SK-N-SH (cell line): Measurements from ENCODE around the gene POT1. TPM values are rescaled to one million over a fixed set of nuclear protein-coding genes. Genes with fewer than 3 reads are reported as not detected.

Experiments used
- CTCF ChIA-PET: fragments of 300-600, 350-600 bp; formaldehyde crosslinking; extraction: SDS; loops from one replicate; lab custom pipeline; 2021; lab: Yijun Ruan, JAX
- POLR2A ChIA-PET: fragments of 350-600 bp; sonication (Branson Sonifier 250); formaldehyde crosslinking; extraction: SDS; loops from one replicate; lab custom pipeline; 2020; ENCODE audit warnings: antibody characterized with exemption, inconsistent platforms; lab: Yijun Ruan, JAX
- DNase-seq: peaks from one replicate; pipeline ENCODE4 v3.0.0; 2012
- H2AFZ ChIP-seq: fragments of 200-600 bp; sonication (generic); 2 replicates; pipeline ENCODE4 v1.8.1; 2016; ENCODE audit warnings: antibody characterized with exemption, mild to moderate bottlenecking, low read depth
- H3F3A ChIP-seq: fragments of 200-600 bp; sonication (generic); replicated peaks from 2 replicates; pipeline ENCODE3; 2016; ENCODE audit warnings: antibody characterized with exemption, mild to moderate bottlenecking; ENCODE audit not compliant: insufficient read depth
- H3K27ac ChIP-seq, 2 experiments: fragments of 200-500 bp in 1 of 2; fragments of 200-600 bp in 1 of 2; sonication (Bioruptor generic) in 1 of 2; sonication (generic), shearing (Covaris generic) in 1 of 2; 2 replicates each; pipeline versions ENCODE4 v1.5.1 to v1.6.1; 2014 to 2016; ENCODE audit warnings: low read depth in 2 of 2, inconsistent platforms in 1 of 2, low read length in 1 of 2, mild to moderate bottlenecking in 1 of 2, mixed read lengths in 1 of 2
- H3K27me3 ChIP-seq: fragments of 200-600 bp; sonication (generic), shearing (Covaris generic); 2 replicates; pipeline ENCODE4 v1.6.1; 2016; ENCODE audit warnings: mixed run types; ENCODE audit not compliant: insufficient read depth
- H3K36me3 ChIP-seq, 2 experiments: fragments of 200-500 bp in 1 of 2; fragments of 200-600 bp in 1 of 2; sonication (Bioruptor generic) in 1 of 2; sonication (generic) in 1 of 2; replicated peaks in 1 of 2; 2 replicates each; pipeline versions ENCODE3 to v1.5.1; 2014 to 2016; ENCODE audit warnings: low read length in 1 of 2, mild to moderate bottlenecking in 1 of 2; ENCODE audit not compliant: insufficient read depth in 2 of 2, control insufficient read depth in 1 of 2
- H3K4me1 ChIP-seq, 2 experiments: fragments of 200-500 bp in 1 of 2; fragments of 200-600 bp in 1 of 2; sonication (Bioruptor generic) in 1 of 2; sonication (generic), shearing (Covaris generic) in 1 of 2; 2 replicates each; pipeline versions ENCODE4 v1.5.1 to v1.6.1; 2014 to 2016; ENCODE audit warnings: low read depth in 1 of 2, low read length in 1 of 2, mixed run types in 1 of 2; ENCODE audit not compliant: insufficient read depth in 2 of 2, control insufficient read depth in 1 of 2
- H3K4me2 ChIP-seq: fragments of 200-600 bp; sonication (generic), shearing (Covaris generic); 2 replicates; pipeline ENCODE4 v1.6.1; 2017; ENCODE audit warnings: mixed run types
- H3K4me3 ChIP-seq, 2 experiments: fragments of 200-500 bp in 1 of 2; fragments of 200-600 bp in 1 of 2; sonication (Bioruptor generic) in 1 of 2; sonication (generic), shearing (Covaris generic) in 1 of 2; 2 replicates each; pipeline versions ENCODE4 v1.5.1 to v1.8.1; 2014 to 2016; ENCODE audit warnings: low read depth in 2 of 2, inconsistent platforms in 1 of 2, low read length in 1 of 2, mild to moderate bottlenecking in 1 of 2, mixed read lengths in 1 of 2, moderate library complexity in 1 of 2
- H3K79me2 ChIP-seq: fragments of 200-600 bp; sonication (generic); 2 replicates; pipeline ENCODE4 v1.8.1; 2017; ENCODE audit warnings: mild to moderate bottlenecking; ENCODE audit not compliant: insufficient read depth
- H3K9ac ChIP-seq: fragments of 200-600 bp; sonication (generic); 2 replicates; pipeline ENCODE4 v1.6.1; 2017; ENCODE audit warnings: mixed run types
- H3K9me2 ChIP-seq: fragments of 200-600 bp; sonication (generic); 2 replicates; pipeline ENCODE4 v1.6.1; 2017; ENCODE audit warnings: mixed run types
- H3K9me3 ChIP-seq: fragments of 200-600 bp; sonication (generic); 2 replicates; pipeline ENCODE4 v1.6.1; 2017; ENCODE audit warnings: mixed run types, mild to moderate bottlenecking, moderate library complexity
- H4K20me1 ChIP-seq: fragments of 200-600 bp; sonication (generic); 2 replicates; pipeline ENCODE4 v1.6.1; 2017; ENCODE audit warnings: mild to moderate bottlenecking, mixed run types; ENCODE audit not compliant: insufficient read depth
- CHD2 ChIP-seq: fragments of 150-350 bp; IDR thresholded peaks from 2 replicates; pipeline ENCODE4 v1.6.1; 2018; ENCODE audit warnings: low read length; ENCODE audit not compliant: partially characterized antibody
- ELF1 ChIP-seq: IDR thresholded peaks from 2 replicates; pipeline ENCODE4 v1.4.0; 2012
- EP300 ChIP-seq, 2 experiments: IDR thresholded peaks; 2 replicates each; pipeline versions ENCODE4 v1.4.0 to v1.6.1; 2012; ENCODE audit warnings: borderline replicate concordance in 1 of 2, low read depth in 1 of 2, low read length in 1 of 2
- FOSL2 ChIP-seq: IDR thresholded peaks from 2 replicates; pipeline ENCODE4 v1.4.0; 2012; ENCODE audit warnings: low read depth, mild to moderate bottlenecking, moderate library complexity, borderline replicate concordance
- FOXJ3 ChIP-seq: sonication (generic); formaldehyde crosslinking; IDR thresholded peaks from 2 replicates; pipeline ENCODE4 v1.5.1; 2020; ENCODE audit warnings: mild to moderate bottlenecking, missing genetic modification reagents
- GATA2 ChIP-seq: sonication (generic); formaldehyde crosslinking; IDR thresholded peaks from 2 replicates; pipeline ENCODE4 v1.5.0; 2020; ENCODE audit warnings: mild to moderate bottlenecking, missing genetic modification reagents
- JUND ChIP-seq: IDR thresholded peaks from 2 replicates; pipeline ENCODE4 v1.4.0; 2012
- MAX ChIP-seq: IDR thresholded peaks from 2 replicates; pipeline ENCODE4 v1.4.0; 2012; ENCODE audit warnings: low read depth
- MEF2A ChIP-seq: IDR thresholded peaks from 2 replicates; pipeline ENCODE4 v1.4.0; 2012; ENCODE audit warnings: low read depth, borderline replicate concordance
- MXI1 ChIP-seq: IDR thresholded peaks from 2 replicates; pipeline ENCODE4 v1.6.1; 2012; ENCODE audit warnings: mild to moderate bottlenecking, low read depth, low read length, improper control_type of control experiment
- PBX3 ChIP-seq: IDR thresholded peaks from 2 replicates; pipeline ENCODE4; 2012
- POLR2AphosphoS5 ChIP-seq: IDR thresholded peaks from 2 replicates; pipeline ENCODE4 v1.6.1; 2012; ENCODE audit warnings: low read depth, low read length
- RAD21 ChIP-seq: IDR thresholded peaks from 2 replicates; pipeline ENCODE4 v1.6.1; 2012; ENCODE audit warnings: mild to moderate bottlenecking, low read length
- REST ChIP-seq: IDR thresholded peaks from 2 replicates; pipeline ENCODE4 v1.6.1; 2012; ENCODE audit warnings: mild to moderate bottlenecking, low read depth, low read length, moderate library complexity
- SIN3A ChIP-seq: IDR thresholded peaks from 2 replicates; pipeline ENCODE4 v1.6.1; 2012; ENCODE audit warnings: low read depth, mild to moderate bottlenecking, low read length, moderate library complexity, borderline replicate concordance
- TCF12 ChIP-seq: IDR thresholded peaks from 2 replicates; pipeline ENCODE4 v1.4.0; 2012
- ZBTB33 ChIP-seq: IDR thresholded peaks from 2 replicates; pipeline ENCODE4 v1.4.0; 2012; ENCODE audit warnings: low read depth, borderline replicate concordance
- WGBS: methylation state at CpG from one replicate; pipeline ENCODE4 v1.1.6; 2017; ENCODE audit warnings: low lambda C conversion rate; 5-methylcytosine and 5-hydroxymethylcytosine counted together
- polyA plus RNA-seq, 3 experiments: library from polyadenylated mRNA; depleted of rRNA; stranded (reverse); fragments of >200 nt; gene quantifications; 2 replicates each; pipeline ENCODE4 v1.2.3, GENCODE V29; 2012

Gene POT1
- polyA plus RNA-seq, 1 of the 3 experiments (the other 2 are of a cell fraction) = 18.1 TPM

GRCh38 chr7:124887247-124887646 is 42.4 kb downstream of the POT1 start:
- DNase-seq = no peak
- Histone ChIP-seq H3K4me1 (no peaks in the 10 kb centered on the region; a peak in 1 of 4 replicates), H3K9ac (no peak overlapping the region), H3K4me3 (no peak overlapping the region)
- CTCF ChIA-PET = interaction anchor here (1.1 kb wide), 1 partner anchor 38 kb away, joined by 3 read pairs; no protein-coding TSS in a partner anchor
- WGBS = 96% methylated on average over 3 of the region's 3 CpGs
- no peak for TF ChIP-seq MXI1
- TF ChIP-seq PBX3 = no peak
- TF ChIP-seq, all 33 proteins: peak for 0
- Histone ChIP-seq H3K27me3 (no peaks in the 10 kb centered on the region), H3K4me2 (no peak overlapping the region), H4K20me1 (no peaks in the 10 kb centered on the region), H3K9me3 (no peaks in the 10 kb centered on the region), H3K27ac (no peak overlapping the region), H3K9me2 (no peaks in the 10 kb centered on the region), H2AFZ (no peak overlapping the region), H3K36me3 (peaks cover 57 to 60% of the 10 kb centered on the region in 2 experiments), H3K79me2 (no peaks in the 10 kb centered on the region), H3F3A (peaks cover 5% of the 10 kb centered on the region)
- POLR2A ChIA-PET = no interaction called here

- CTCF ChIA-PET = interaction anchor here (1.1 to 1.6 kb wide), 2 partner anchors 10 to 25 kb away, joined by 3 to 4 read pairs; no protein-coding TSS in a partner anchor
- H3K27ac ChIP-seq = no peak overlapping the region
Measured at GRCh38 chr7:124881981-124882380, 47.6 kb downstream of the POT1 start.

GRCh38 chr7:124879771-124880170 is 49.9 kb downstream of the POT1 start:
- ChIA-PET POLR2A (no interaction called here), CTCF (interaction anchor here (1.0 kb wide), 1 partner anchor 1082 kb away, joined by 3 read pairs; no protein-coding TSS in a partner anchor)
- Histone ChIP-seq H3K4me2 (no peak overlapping the region), H3K27me3 (no peaks in the 10 kb centered on the region), H3K4me3 (no peak overlapping the region), H3K4me1 (no peaks in the 10 kb centered on the region), H3K36me3 (peaks cover 11 to 31% of the 10 kb centered on the region in 2 experiments), H3K27ac (no peak overlapping the region), H2AFZ (no peak overlapping the region), H3K9ac (no peak overlapping the region), H3K79me2 (no peaks in the 10 kb centered on the region), H3K9me3 (no peaks in the 10 kb centered on the region), H4K20me1 (no peaks in the 10 kb centered on the region), H3F3A (peaks cover 11% of the 10 kb centered on the region), H3K9me2 (no peaks in the 10 kb centered on the region)
- 88% methylated on average over 1 of the region's 1 CpG for WGBS
- DNase-seq = no peak
- TF ChIP-seq RAD21 = no peak
- no peak for TF ChIP-seq POLR2AphosphoS5
- TF ChIP-seq ZBTB33 = no peak
- TF ChIP-seq MAX = no peak
- no peak for TF ChIP-seq REST
- TF ChIP-seq FOSL2 = no peak
- no peak for TF ChIP-seq CHD2
- no peak for TF ChIP-seq ELF1
- no peak for TF ChIP-seq GATA2 (CRISPR knock-in tag)
- no peak for TF ChIP-seq SIN3A
- TF ChIP-seq FOXJ3 = no peak
- TF ChIP-seq MEF2A = no peak
- TF ChIP-seq JUND = no peak

More at GRCh38 chr7:124881981-124882380, 47.6 kb downstream of the POT1 start:
- H4K20me1 ChIP-seq = no peaks in the 10 kb centered on the region
- no peaks in the 10 kb centered on the region for H3K9me2 ChIP-seq
- no peaks in the 10 kb centered on the region; a peak in 1 of 4 replicates for H3K4me1 ChIP-seq
- H3K9me3 ChIP-seq = no peaks in the 10 kb centered on the region
- H3K36me3 ChIP-seq = peaks cover 21 to 30% of the 10 kb centered on the region in 2 experiments
- no peak overlapping the region for H2AFZ ChIP-seq
- POLR2A ChIA-PET = no interaction called here
- no peak for DNase-seq
- H3K4me2 ChIP-seq = no peak overlapping the region
- peaks cover 11% of the 10 kb centered on the region for H3F3A ChIP-seq
- no peaks in the 10 kb centered on the region for H3K27me3 ChIP-seq
- WGBS = 43% methylated on average over 1 of the region's 1 CpG
- no peaks in the 10 kb centered on the region for H3K79me2 ChIP-seq
- H3K9ac ChIP-seq = no peak overlapping the region
- H3K4me3 ChIP-seq = no peak overlapping the region
- TF ChIP-seq GATA2 (CRISPR knock-in tag) = no peak
- TF ChIP-seq EP300 (IDR thresholded peaks at IDR 0.05; ENCODE audit: borderline replicate concordance in 1 of 2, low read depth in 1 of 2, low read length in 1 of 2) = no peak
- TF ChIP-seq TCF12 = no peak
